Body of pancreas (tissue), 4 donors: ENCODE measurements around the gene MVP. TPM values are rescaled to one million over a fixed set of nuclear protein-coding genes. Genes with fewer than 3 reads are reported as not detected.
A peak's percentile ranks its signal among the peaks of the same experiment; 100 is the strongest.

ENCODE experiments used
- ATAC-seq: fragments of 150-250 bp; one replicate; pipeline ENCODE4 v1.9.1; 2016
- DNase-seq, 4 donors: peaks; one replicate each; pipeline ENCODE4 v3.0.0-alpha.2; 2019
- H3K27ac ChIP-seq, 4 donors: fragments of 200-600 bp; sonication (generic); 1 replicate in 3 of 4; 2 replicates in 1 of 4; pipeline versions ENCODE4 v1.5.1 to v1.6.1; 2016 to 2019; ENCODE audit warnings: mild to moderate bottlenecking in 1 of 4, mixed read lengths in 1 of 4, moderate library complexity in 1 of 4
- H3K27me3 ChIP-seq, 2 donors: fragments of 200-600 bp; sonication (generic); one replicate each; pipeline ENCODE4 v1.6.0; 2016; ENCODE audit warnings: mild to moderate bottlenecking in 1 of 2
- H3K36me3 ChIP-seq, 2 donors: fragments of 200-600 bp; sonication (generic); replicated peaks in 1 of 2; 2 replicates each; pipeline ENCODE4 v1.5.1; 2016; ENCODE audit warnings: low read depth in 2 of 2; ENCODE audit not compliant: insufficient read depth in 1 of 2
- H3K4me1 ChIP-seq: fragments of 200-600 bp; sonication (generic); one replicate; pipeline ENCODE4 v1.6.0; 2016
- H3K4me3 ChIP-seq, 2 donors: fragments of 200-600 bp; sonication (generic); 1 replicate in 1 of 2; 2 replicates in 1 of 2; pipeline ENCODE4 v1.5.1; 2016 to 2019
- H3K9me3 ChIP-seq, 3 donors: fragments of 200-600 bp; sonication (generic); 1 replicate in 2 of 3; 2 replicates in 1 of 3; pipeline ENCODE4 v1.5.1; 2016
- POLR2A ChIP-seq, 3 donors: fragments of 450-650 bp; IDR thresholded peaks; one replicate each; pipeline ENCODE4 v1.6.1; 2016; ENCODE audit warnings: antibody characterized with exemption in 3 of 3, mild to moderate bottlenecking in 2 of 3
- WGBS, 2 donors: methylation state at CpG; one replicate each; pipeline ENCODE4 v1.1.5; 2017; 5-methylcytosine and 5-hydroxymethylcytosine counted together
- intact Hi-C: fragments of 100-400 bp; cut with DNase I; formaldehyde crosslinking; loops from one replicate; pipeline ENCODE4 v1.15.1; 2023
- total RNA-seq, 2 donors: library from RNA; depleted of rRNA; stranded (reverse); fragments of >200 nt; gene quantifications; one replicate each; pipeline ENCODE4 v1.1.0, GENCODE V29; 2016
- TF ChIP-seq, protein P1 (sequence below), 7 experiments: fragments of 450-650 bp in 4 of 7; fragments of 200-600 bp in 3 of 7; sonication (generic) in 3 of 7; IDR thresholded peaks; one replicate each; pipeline ENCODE4 v1.5.1; 2016 to 2019; ENCODE audit warnings: antibody characterized with exemption in 7 of 7

The MVP gene
- total RNA-seq, 2 donors from 2014 or later, result 75.5 to 139 TPM

GRCh38 chr16:29824589-29825144, 4.4 kb downstream of the MVP start:
- Histone ChIP-seq H3K4me1 (peaks cover 95% of the 10 kb centered on the region), H3K9me3 (no peaks in the 10 kb centered on the region), H3K36me3 (no peaks in the 10 kb centered on the region), H3K27me3 (no peaks in the 10 kb centered on the region), H3K27ac (peak overlapping the region; percentile 71 to 86 (median 78)), H3K4me3 (no peak overlapping the region)
- peak in 1 of 4 donors; percentile 35 for DNase-seq
- peak; percentile 33 for ATAC-seq
- TF ChIP-seq, protein P1, sequence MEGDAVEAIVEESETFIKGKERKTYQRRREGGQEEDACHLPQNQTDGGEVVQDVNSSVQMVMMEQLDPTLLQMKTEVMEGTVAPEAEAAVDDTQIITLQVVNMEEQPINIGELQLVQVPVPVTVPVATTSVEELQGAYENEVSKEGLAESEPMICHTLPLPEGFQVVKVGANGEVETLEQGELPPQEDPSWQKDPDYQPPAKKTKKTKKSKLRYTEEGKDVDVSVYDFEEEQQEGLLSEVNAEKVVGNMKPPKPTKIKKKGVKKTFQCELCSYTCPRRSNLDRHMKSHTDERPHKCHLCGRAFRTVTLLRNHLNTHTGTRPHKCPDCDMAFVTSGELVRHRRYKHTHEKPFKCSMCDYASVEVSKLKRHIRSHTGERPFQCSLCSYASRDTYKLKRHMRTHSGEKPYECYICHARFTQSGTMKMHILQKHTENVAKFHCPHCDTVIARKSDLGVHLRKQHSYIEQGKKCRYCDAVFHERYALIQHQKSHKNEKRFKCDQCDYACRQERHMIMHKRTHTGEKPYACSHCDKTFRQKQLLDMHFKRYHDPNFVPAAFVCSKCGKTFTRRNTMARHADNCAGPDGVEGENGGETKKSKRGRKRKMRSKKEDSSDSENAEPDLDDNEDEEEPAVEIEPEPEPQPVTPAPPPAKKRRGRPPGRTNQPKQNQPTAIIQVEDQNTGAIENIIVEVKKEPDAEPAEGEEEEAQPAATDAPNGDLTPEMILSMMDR (IDR thresholded peaks at IDR 0.05), result no peak
- TF ChIP-seq POLR2A (IDR thresholded peaks at IDR 0.05), result peak in 2 of 3 donors; percentile 23 to 36
- WGBS, 2 donors, result 6 to 23% methylated on average over 7 of the region's 7 CpGs
- intact Hi-C loops, result no loop called here

DNA sequence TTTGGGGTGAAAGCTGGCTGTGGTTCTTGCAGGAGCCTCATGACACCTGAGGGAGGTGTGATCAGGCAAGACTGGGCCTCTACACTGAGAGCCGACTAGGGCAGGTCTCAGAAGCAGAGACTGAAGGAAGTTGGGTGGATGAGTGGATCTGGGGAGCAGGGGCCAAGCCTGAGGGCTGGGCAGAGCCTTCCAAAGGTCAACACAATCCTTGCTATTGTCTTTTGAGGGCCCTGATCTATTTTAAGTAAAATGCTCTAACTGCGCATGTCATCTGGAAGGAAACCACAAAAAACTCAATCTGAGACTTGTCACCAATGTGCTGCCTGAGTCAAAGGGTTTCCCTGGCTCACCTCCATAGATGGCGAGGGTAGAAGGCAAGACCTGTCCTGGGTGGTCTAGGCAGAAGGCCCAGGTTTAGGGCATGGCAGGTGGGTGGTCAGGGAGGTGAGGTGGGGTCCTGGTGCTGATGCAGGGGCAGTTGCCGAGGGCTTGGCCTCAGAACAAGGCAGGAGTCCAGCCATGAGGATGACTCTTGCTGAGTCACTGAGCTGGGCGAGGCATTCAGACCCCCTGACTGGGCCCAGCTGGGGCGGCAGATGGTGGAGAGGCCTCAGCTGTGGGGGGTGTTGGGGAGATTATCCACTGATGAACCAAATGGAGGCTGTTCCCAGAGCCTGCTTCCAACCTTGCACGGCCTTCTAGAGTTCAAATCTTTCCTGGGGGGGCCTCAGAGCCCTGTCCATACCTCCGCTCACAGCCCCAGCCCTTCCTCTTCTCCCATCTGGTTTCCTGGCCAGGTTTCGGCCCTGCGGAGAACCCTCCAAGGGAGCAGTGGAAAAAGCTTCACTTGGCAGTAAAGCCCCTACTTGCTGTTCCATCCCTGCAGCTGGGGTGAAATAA, 5.1 kb downstream of the MVP start:
- Histone ChIP-seq H3K27me3 (no peaks in the 10 kb centered on the region), H3K4me3 (no peak overlapping the region), H3K9me3 (no peaks in the 10 kb centered on the region), H3K27ac (peak overlapping the region; percentile 70 to 86 (median 78)), H3K4me1 (peaks cover 97% of the 10 kb centered on the region), H3K36me3 (no peaks in the 10 kb centered on the region)
- no peak for TF ChIP-seq POLR2A (IDR thresholded peaks at IDR 0.05)
- TF ChIP-seq, protein P1 (IDR thresholded peaks at IDR 0.05), result no peak
- ATAC-seq (no peak), DNase-seq (peak in 1 of 4 donors; percentile 40)
- intact Hi-C loops, result no loop called here
- 73 to 80% methylated on average over 8 to 10 of the region's 10 CpGs for WGBS, 2 donors

DNA sequence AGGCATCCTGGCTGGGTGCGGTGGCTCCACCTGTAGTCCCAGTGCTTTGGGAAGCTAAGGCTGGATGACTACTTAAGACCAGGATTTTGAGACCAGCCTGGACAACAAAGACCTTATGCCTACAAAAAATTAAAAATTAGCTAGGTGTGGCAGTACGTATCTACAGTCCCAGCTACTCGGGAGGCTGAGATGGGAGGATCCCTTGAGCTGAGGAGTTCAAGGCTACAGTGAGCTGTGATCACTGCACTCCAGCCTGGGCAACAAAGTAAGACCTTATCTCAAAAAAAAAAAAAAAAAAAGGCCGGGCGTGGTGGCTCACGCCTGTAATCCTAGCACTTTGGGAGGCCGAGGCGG, 6.1 kb downstream of the MVP start:
- ATAC-seq, result no peak
- WGBS, 2 donors, result 82 to 90% methylated on average over 7 to 8 of the region's 8 CpGs
- no peaks in the 10 kb centered on the region for H3K9me3 ChIP-seq
- peaks cover 100% of the 10 kb centered on the region for H3K4me1 ChIP-seq
- intact Hi-C loops, result no loop called here
- DNase-seq, result no peak
- peak overlapping the region in 3 of 4 donors; percentile 77 to 86 (median 78) for H3K27ac ChIP-seq
- H3K27me3 ChIP-seq, result no peaks in the 10 kb centered on the region
- H3K36me3 ChIP-seq, result no peaks in the 10 kb centered on the region
- H3K4me3 ChIP-seq, result no peak overlapping the region
- TF ChIP-seq POLR2A (IDR thresholded peaks at IDR 0.05), result no peak
- TF ChIP-seq, protein P1 (IDR thresholded peaks at IDR 0.05), result no peak

GRCh38 chr16:29830774-29831173, 10.5 kb downstream of the MVP start:
- peaks cover 9 to 13% of the 10 kb centered on the region in 2 donors for H3K36me3 ChIP-seq
- ATAC-seq (no peak), DNase-seq (no peak)
- no peaks in the 10 kb centered on the region for H3K27me3 ChIP-seq
- peak overlapping the region in 3 of 4 donors; percentile 25 to 69 (median 29) for H3K27ac ChIP-seq
- WGBS, 2 donors, result 94 to 99% methylated on average over 9 to 11 of the region's 11 CpGs
- intact Hi-C loops, result no loop called here
- H3K9me3 ChIP-seq, result no peaks in the 10 kb centered on the region
- no peak overlapping the region for H3K4me3 ChIP-seq
- H3K4me1 ChIP-seq, result peaks cover 62% of the 10 kb centered on the region
- no peak for TF ChIP-seq POLR2A (IDR thresholded peaks at IDR 0.05)
- TF ChIP-seq, protein P1 (IDR thresholded peaks at IDR 0.05), result no peak
